DMS53 treated with DMSO at 0.1 percent for 48 hours (cell line): ENCODE results near the gene APOLD1.
"Not testable (repeated sequence)": the region's sequence is repeated elsewhere in the genome, so short reads cannot be mapped to it uniquely, and the experiment has no call there.

Source experiments
- DNase-seq: peaks from one replicate; lab custom pipeline; 2025; ENCODE audit not compliant: unreplicated experiment; lab: John Stamatoyannopoulos, UW

APOLD1 gene

GRCh38 chr12:12807517-12807903, 22.1 kb downstream of the APOLD1 start:
- not testable (repeated sequence) for DNase-seq

- DNase-seq = peak; percentile 99
Observed at GRCh38 chr12:12807970-12808702, 22.7 kb downstream of the APOLD1 start.

- DNase-seq = peak; percentile 68
Observed at GRCh38 chr12:12810553-12811021, 25.1 kb downstream of the APOLD1 start.

- DNase-seq = no peak
Observed at GRCh38 chr12:12811343-12811742, 25.9 kb downstream of the APOLD1 start.

- DNase-seq = no peak
Observed at GRCh38 chr12:12812174-12812573, 26.7 kb downstream of the APOLD1 start.

- no peak for DNase-seq
Observed at GRCh38 chr12:12812618-12813119, 27.2 kb downstream of the APOLD1 start.

- DNase-seq = peak; percentile 97
Observed at GRCh38 chr12:12813120-12814101, 28.0 kb downstream of the APOLD1 start, which contains the start of gene DDX47. DDX47 (plus strand) TSS chr12:12813346; CDS start chr12:12813368, 22 bp downstream.

- no peak for DNase-seq
Observed at GRCh38 chr12:12817616-12818015, 32.2 kb downstream of the APOLD1 start.

- no peak for DNase-seq
Observed at GRCh38 chr12:12818701-12819100, 33.2 kb downstream of the APOLD1 start.

- DNase-seq = no peak
Observed at GRCh38 chr12:12819221-12819620, 33.8 kb downstream of the APOLD1 start.

- DNase-seq = no peak
Observed at GRCh38 chr12:12819752-12820311, 34.4 kb downstream of the APOLD1 start.

GRCh38 chr12:12820376-12820775, 34.9 kb downstream of the APOLD1 start:
- DNase-seq = not testable (repeated sequence)

GRCh38 chr12:12821975-12822374, 36.5 kb downstream of the APOLD1 start:
- DNase-seq = no peak

GRCh38 chr12:12822886-12823285, 37.4 kb downstream of the APOLD1 start:
- DNase-seq = no peak

- no peak for DNase-seq
Observed at GRCh38 chr12:12823300-12823699, 37.8 kb downstream of the APOLD1 start.

- DNase-seq = no peak
Observed at GRCh38 chr12:12823811-12824210, 38.4 kb downstream of the APOLD1 start.

GRCh38 chr12:12835378-12836146, 50.1 kb downstream of the APOLD1 start:
- DNase-seq = no peak

- DNase-seq = no peak
Observed at GRCh38 chr12:12836571-12836970, 51.1 kb downstream of the APOLD1 start.

GRCh38 chr12:12837025-12837812, 51.8 kb downstream of the APOLD1 start:
- peak; percentile 67 for DNase-seq

- no peak for DNase-seq
Observed at GRCh38 chr12:12837813-12838153, 52.3 kb downstream of the APOLD1 start.
